ENCODE measurements around the gene DBNL.

The DBNL gene

GRCh38 chr7:44100458-44101302 is 56.2 kb downstream of the DBNL start:
- no peak for DNase-seq (ENCODE audit: low read depth)

- DNase-seq (ENCODE audit: low read depth) = no peak
Observed at GRCh38 chr7:44101303-44101965, 56.9 kb downstream of the DBNL start.

- DNase-seq (ENCODE audit: low read depth) = no peak
Observed at GRCh38 chr7:44101966-44102845, 57.7 kb downstream of the DBNL start.

- DNase-seq (ENCODE audit: low read depth) = no peak
Observed at GRCh38 chr7:44102846-44103565, 58.5 kb downstream of the DBNL start.

GRCh38 chr7:44103566-44103922 is 59.0 kb downstream of the DBNL start:
- no peak for DNase-seq (ENCODE audit: low read depth)

- DNase-seq (ENCODE audit: low read depth) = no peak
Observed at GRCh38 chr7:44103923-44104859, 59.7 kb downstream of the DBNL start, which contains the start of gene AEBP1. TSS of gene AEBP1 (plus strand) at chr7:44104345. CDS start at chr7:44104666, 321 bp downstream.

GRCh38 chr7:44104860-44105771 is 60.6 kb downstream of the DBNL start:
- no peak for DNase-seq (ENCODE audit: low read depth)

GRCh38 chr7:44105832-44106231 is 61.3 kb downstream of the DBNL start:
- DNase-seq (ENCODE audit: low read depth) = no peak

- DNase-seq (ENCODE audit: low read depth) = no peak
Observed at GRCh38 chr7:44106311-44107065, 62.0 kb downstream of the DBNL start.

- no peak for DNase-seq (ENCODE audit: low read depth)
Observed at GRCh38 chr7:44107116-44107960, 62.8 kb downstream of the DBNL start.

GRCh38 chr7:44107961-44108767 is 63.7 kb downstream of the DBNL start:
- DNase-seq (ENCODE audit: low read depth) = no peak

- no peak for DNase-seq (ENCODE audit: low read depth)
Observed at GRCh38 chr7:44108768-44109750, 64.6 kb downstream of the DBNL start.

- DNase-seq (ENCODE audit: low read depth) = no peak
Observed at GRCh38 chr7:44109991-44110390, 65.5 kb downstream of the DBNL start.

GRCh38 chr7:44110719-44111635 is 66.5 kb downstream of the DBNL start:
- DNase-seq (ENCODE audit: low read depth) = no peak
